ENCODE results near the gene RAB3GAP2. TPM values are rescaled to one million over a fixed set of nuclear protein-coding genes. Genes with fewer than 3 reads are reported as not detected.
"Not testable (repeated sequence)": the region's sequence is repeated elsewhere in the genome, so short reads cannot be mapped to it uniquely, and the experiment has no call there.

RAB3GAP2 gene
- total RNA-seq, 1 donor from 2014 or later = 26.1 TPM

DNA sequence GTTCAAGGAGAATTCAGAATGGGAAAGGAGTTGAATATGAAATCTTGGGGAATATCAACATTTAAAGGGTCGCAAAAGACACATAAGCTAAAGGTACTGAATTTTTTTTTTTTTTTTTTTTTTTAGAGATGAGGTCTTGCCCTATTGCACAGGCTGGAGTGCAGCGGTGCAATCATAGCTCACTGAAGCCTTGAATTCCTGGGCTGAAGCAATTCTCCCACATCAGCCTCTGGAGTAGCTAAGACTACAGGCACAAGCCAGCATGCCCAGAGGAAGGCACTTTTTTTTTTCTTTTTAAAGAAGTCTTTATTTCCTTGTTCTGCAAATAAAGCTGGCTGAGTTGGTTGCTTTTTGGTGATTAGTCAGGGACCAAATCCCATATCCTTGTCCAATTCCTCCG, 44.1 kb upstream of the RAB3GAP2 start:
- no peak for DNase-seq (ENCODE audit: low read depth)
- Histone ChIP-seq H3K4me3 (ENCODE audit: low read depth, low read length) (no peak overlapping the region), H3K27me3 (ENCODE audit: control insufficient read depth, insufficient read depth, low read length) (no peaks in the 10 kb centered on the region), H3K36me3 (ENCODE audit: control insufficient read depth, insufficient read depth, low read length) (no peaks in the 10 kb centered on the region)
- no peak for FAIRE-seq
- TF ChIP-seq, protein P1, sequence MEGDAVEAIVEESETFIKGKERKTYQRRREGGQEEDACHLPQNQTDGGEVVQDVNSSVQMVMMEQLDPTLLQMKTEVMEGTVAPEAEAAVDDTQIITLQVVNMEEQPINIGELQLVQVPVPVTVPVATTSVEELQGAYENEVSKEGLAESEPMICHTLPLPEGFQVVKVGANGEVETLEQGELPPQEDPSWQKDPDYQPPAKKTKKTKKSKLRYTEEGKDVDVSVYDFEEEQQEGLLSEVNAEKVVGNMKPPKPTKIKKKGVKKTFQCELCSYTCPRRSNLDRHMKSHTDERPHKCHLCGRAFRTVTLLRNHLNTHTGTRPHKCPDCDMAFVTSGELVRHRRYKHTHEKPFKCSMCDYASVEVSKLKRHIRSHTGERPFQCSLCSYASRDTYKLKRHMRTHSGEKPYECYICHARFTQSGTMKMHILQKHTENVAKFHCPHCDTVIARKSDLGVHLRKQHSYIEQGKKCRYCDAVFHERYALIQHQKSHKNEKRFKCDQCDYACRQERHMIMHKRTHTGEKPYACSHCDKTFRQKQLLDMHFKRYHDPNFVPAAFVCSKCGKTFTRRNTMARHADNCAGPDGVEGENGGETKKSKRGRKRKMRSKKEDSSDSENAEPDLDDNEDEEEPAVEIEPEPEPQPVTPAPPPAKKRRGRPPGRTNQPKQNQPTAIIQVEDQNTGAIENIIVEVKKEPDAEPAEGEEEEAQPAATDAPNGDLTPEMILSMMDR (IDR thresholded peaks at IDR 0.05; ENCODE audit: insufficient read depth, low read length, severe bottlenecking) = no peak

- FAIRE-seq (peak; percentile 81), DNase-seq (ENCODE audit: low read depth) (peak; percentile 63)
- Histone ChIP-seq H3K27me3 (ENCODE audit: control insufficient read depth, insufficient read depth, low read length) (no peaks in the 10 kb centered on the region), H3K4me3 (ENCODE audit: low read depth, low read length) (no peak overlapping the region), H3K36me3 (ENCODE audit: control insufficient read depth, insufficient read depth, low read length) (no peaks in the 10 kb centered on the region)
- TF ChIP-seq, protein P1 (IDR thresholded peaks at IDR 0.05; ENCODE audit: insufficient read depth, low read length, severe bottlenecking) = no peak
Measured at GRCh38 chr1:220315070-220315839, 43.0 kb upstream of the RAB3GAP2 start.

- FAIRE-seq (no peak), DNase-seq (ENCODE audit: low read depth) (no peak)
- TF ChIP-seq, protein P1 (IDR thresholded peaks at IDR 0.05; ENCODE audit: insufficient read depth, low read length, severe bottlenecking) = no peak
- H3K4me3 ChIP-seq (ENCODE audit: low read depth, low read length) = no peak overlapping the region
- no peaks in the 10 kb centered on the region for H3K36me3 ChIP-seq (ENCODE audit: control insufficient read depth, insufficient read depth, low read length)
- H3K27me3 ChIP-seq (ENCODE audit: control insufficient read depth, insufficient read depth, low read length) = no peaks in the 10 kb centered on the region
Measured at GRCh38 chr1:220313576-220313975, 41.3 kb upstream of the RAB3GAP2 start.

DNA sequence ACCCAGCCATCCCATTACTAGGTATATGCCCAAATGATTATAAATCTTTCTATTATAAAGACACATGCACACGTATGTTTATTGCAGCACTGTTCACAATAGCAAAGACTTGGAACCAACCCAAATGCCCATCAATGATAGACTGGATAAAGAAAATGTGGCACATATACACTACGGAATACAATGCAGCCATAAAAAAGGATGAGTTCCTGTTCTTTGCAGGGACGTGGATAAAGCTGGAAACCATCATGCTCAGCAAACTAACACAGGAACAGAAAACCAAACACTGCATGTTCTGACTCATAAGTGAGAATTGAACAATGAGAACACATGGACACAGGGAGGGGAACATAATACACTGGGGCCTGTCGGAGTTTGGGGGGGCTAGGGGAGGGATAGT, 37.9 kb upstream of the RAB3GAP2 start:
- H3K36me3 ChIP-seq (ENCODE audit: control insufficient read depth, insufficient read depth, low read length); H3K27me3 ChIP-seq (ENCODE audit: control insufficient read depth, insufficient read depth, low read length); H3K4me3 ChIP-seq (ENCODE audit: low read depth, low read length); FAIRE-seq; DNase-seq (ENCODE audit: low read depth): not testable (repeated sequence)

- Histone ChIP-seq H3K36me3 (ENCODE audit: control insufficient read depth, insufficient read depth, low read length) (no peaks in the 10 kb centered on the region), H3K27me3 (ENCODE audit: control insufficient read depth, insufficient read depth, low read length) (no peaks in the 10 kb centered on the region), H3K4me3 (ENCODE audit: low read depth, low read length) (no peak overlapping the region)
- FAIRE-seq = no peak
- DNase-seq (ENCODE audit: low read depth) = no peak
- TF ChIP-seq, protein P1 (IDR thresholded peaks at IDR 0.05; ENCODE audit: insufficient read depth, low read length, severe bottlenecking) = no peak
Measured at GRCh38 chr1:220307607-220308006, 35.4 kb upstream of the RAB3GAP2 start.

- FAIRE-seq (no peak), DNase-seq (ENCODE audit: low read depth) (no peak)
- TF ChIP-seq, protein P1 (IDR thresholded peaks at IDR 0.05; ENCODE audit: insufficient read depth, low read length, severe bottlenecking) = no peak
- Histone ChIP-seq H3K4me3 (ENCODE audit: low read depth, low read length) (no peak overlapping the region), H3K27me3 (ENCODE audit: control insufficient read depth, insufficient read depth, low read length) (no peaks in the 10 kb centered on the region), H3K36me3 (ENCODE audit: control insufficient read depth, insufficient read depth, low read length) (no peaks in the 10 kb centered on the region)
Measured at GRCh38 chr1:220306339-220306738, 34.1 kb upstream of the RAB3GAP2 start.
